Measurements from ENCODE around the gene AMER3.
"Not testable (repeated sequence)": the region's sequence is repeated elsewhere in the genome, so short reads cannot be mapped to it uniquely, and the experiment has no call there.

AMER3 gene

GRCh38 chr2:130755256-130756052 is at the start of gene AMER3:
Gene AMER3 (plus strand): TSS chr2:130755540. CDS start chr2:130762073, 6,533 bp downstream.
- DNase-seq, result no peak
- no peak for TF ChIP-seq POLR2A (IDR thresholded peaks at IDR 0.05; ENCODE audit: low read length)
- no peak for TF ChIP-seq GATA1 (IDR thresholded peaks at IDR 0.05; ENCODE audit: low read depth, low read length)

DNA sequence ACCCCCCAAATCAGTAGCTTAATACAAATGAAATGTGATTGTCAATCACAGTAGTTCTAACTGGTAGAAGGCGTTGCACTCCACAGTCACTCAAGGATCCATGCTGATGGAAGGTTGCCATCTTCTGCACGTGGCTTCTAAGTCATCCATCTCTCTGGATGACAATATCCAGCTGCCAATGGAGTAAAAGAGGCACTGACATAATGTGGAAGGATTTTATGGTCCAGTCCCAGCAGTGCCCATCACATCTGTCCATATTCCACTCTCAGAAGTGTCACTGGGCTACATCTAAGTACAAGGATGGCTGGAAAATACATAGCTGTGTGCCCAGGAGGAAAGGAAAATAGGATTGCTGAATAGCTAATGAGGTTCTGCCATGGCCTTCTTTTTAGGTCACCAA is 40.5 kb upstream of the AMER3 start:
- DNase-seq, result not testable (repeated sequence)

GRCh38 chr2:130720036-130720435 is 35.3 kb upstream of the AMER3 start:
- TF ChIP-seq GATA1 (IDR thresholded peaks at IDR 0.05; ENCODE audit: low read depth, low read length) (no peak), POLR2A (IDR thresholded peaks at IDR 0.05; ENCODE audit: low read length) (no peak)
- no peak for DNase-seq

GRCh38 chr2:130720528-130720927 is 34.8 kb upstream of the AMER3 start:
- no peak for DNase-seq
- TF ChIP-seq GATA1 (IDR thresholded peaks at IDR 0.05; ENCODE audit: low read depth, low read length) (no peak), POLR2A (IDR thresholded peaks at IDR 0.05; ENCODE audit: low read length) (no peak)

DNA sequence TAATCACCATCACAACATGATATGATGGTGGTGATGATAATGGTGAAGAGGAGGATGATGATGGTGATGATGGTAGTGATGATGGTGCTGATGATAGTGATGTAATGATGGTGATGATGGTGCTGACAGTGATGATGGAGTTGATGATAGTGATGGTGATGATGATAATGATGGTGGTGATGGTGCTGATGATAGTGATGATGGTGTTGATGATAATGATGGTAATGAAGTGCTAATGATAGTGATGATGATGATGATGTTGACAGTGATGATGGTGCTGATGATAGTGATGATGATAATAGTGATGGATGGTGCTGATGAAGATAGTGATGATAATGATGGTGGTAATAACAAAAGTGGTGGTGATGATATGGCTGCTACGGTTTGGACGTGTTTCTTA is 30.9 kb upstream of the AMER3 start:
- TF ChIP-seq POLR2A (IDR thresholded peaks at IDR 0.05; ENCODE audit: low read length), result no peak
- TF ChIP-seq GATA1 (IDR thresholded peaks at IDR 0.05; ENCODE audit: low read depth, low read length), result no peak
- no peak for DNase-seq

- TF ChIP-seq GATA1 (IDR thresholded peaks at IDR 0.05; ENCODE audit: low read depth, low read length) (no peak), POLR2A (IDR thresholded peaks at IDR 0.05; ENCODE audit: low read length) (no peak)
Measured at GRCh38 chr2:130726614-130727180, 28.6 kb upstream of the AMER3 start.

DNA sequence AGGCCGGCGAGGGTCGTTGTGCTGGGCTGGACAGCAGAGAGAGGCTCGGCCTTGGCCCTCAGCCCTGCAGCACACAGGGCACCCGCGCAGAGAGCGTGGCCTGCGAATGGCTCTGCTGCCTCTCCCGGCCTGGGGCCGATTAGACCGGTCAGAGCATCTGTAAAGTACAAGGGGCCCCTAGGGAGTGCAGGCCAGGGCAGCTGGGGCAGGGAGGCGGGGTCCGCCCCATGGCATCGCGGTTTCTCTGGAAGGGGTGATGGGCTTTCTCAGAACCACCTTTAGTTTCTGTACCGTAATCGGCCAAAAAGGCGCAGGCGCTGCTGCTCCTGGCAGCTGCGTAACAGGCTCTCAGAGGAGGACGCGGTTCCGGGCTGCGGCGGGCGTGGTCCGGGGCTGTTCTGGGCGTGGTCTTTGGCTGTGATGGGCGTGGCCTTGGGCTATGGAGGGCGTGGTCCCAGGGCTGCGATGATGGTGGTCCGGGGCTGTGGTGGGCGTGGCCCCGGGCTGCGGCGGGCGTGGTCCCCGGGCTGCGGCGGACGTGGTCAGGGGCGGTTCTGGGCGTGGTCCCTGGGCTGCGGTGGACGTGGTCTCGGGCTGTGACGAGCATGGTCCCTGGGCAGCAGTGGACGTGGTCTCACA is 27.9 kb upstream of the AMER3 start:
- peak; percentile 67 to 73 for DNase-seq
- no peak for TF ChIP-seq GATA1 (IDR thresholded peaks at IDR 0.05; ENCODE audit: low read depth, low read length)
- no peak for TF ChIP-seq POLR2A (IDR thresholded peaks at IDR 0.05; ENCODE audit: low read length)

More at GRCh38 chr2:130726614-130727180, 28.6 kb upstream of the AMER3 start:
- no peak for DNase-seq

DNA sequence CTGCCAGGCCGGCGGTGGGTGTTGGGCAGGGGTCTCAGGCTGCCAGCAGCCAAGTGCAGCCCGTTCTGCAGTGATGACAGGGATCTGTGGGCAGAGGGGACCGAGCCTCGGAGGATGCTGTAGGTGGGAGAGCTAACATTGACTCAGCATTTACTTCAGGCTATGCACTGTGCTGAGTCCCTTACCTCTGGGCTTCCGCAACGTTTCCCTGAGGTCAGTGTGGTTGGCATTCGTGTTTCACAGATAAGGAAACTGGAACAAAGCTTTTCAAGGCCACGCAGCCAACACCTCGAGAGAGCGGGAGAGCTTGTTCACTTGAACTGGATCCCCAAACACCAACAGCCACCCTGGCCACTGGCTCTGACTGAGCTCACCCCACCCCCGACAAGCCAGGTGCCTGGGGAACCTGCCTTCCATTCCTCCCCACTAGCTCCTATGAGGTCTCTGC is 27.3 kb upstream of the AMER3 start:
- TF ChIP-seq GATA1 (IDR thresholded peaks at IDR 0.05; ENCODE audit: low read depth, low read length), result no peak
- no peak for TF ChIP-seq POLR2A (IDR thresholded peaks at IDR 0.05; ENCODE audit: low read length)
- no peak for DNase-seq

- TF ChIP-seq POLR2A (IDR thresholded peaks at IDR 0.05; ENCODE audit: low read length), result no peak
- no peak for DNase-seq
Measured at GRCh38 chr2:130728549-130729316, 26.6 kb upstream of the AMER3 start, which contains the start of gene GPR148. Gene GPR148 (plus strand): TSS chr2:130729070. CDS start chr2:130729152, 82 bp downstream.

DNA sequence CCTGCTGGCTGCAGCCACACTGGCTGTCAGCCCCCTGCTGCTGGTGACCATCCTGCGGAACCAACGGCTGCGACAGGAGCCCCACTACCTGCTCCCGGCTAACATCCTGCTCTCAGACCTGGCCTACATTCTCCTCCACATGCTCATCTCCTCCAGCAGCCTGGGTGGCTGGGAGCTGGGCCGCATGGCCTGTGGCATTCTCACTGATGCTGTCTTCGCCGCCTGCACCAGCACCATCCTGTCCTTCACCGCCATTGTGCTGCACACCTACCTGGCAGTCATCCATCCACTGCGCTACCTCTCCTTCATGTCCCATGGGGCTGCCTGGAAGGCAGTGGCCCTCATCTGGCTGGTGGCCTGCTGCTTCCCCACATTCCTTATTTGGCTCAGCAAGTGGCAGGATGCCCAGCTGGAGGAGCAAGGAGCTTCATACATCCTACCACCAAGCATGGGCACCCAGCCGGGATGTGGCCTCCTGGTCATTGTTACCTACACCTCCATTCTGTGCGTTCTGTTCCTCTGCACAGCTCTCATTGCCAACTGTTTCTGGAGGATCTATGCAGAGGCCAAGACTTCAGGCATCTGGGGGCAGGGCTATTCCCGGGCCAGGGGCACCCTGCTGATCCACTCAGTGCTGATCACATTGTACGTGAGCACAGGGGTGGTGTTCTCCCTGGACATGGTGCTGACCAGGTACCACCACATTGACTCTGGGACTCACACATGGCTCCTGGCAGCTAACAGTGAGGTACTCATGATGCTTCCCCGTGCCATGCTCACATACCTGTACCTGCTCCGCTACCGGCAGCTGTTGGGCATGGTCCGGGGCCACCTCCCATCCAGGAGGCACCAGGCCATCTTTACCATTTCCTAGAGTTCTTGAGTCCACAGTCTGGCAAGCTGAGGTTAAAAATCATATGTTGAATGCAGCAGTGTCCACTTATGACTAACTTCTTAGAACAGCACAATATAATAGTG is 25.7 kb upstream of the AMER3 start:
- no peak for DNase-seq
- no peak for TF ChIP-seq GATA1 (IDR thresholded peaks at IDR 0.05; ENCODE audit: low read depth, low read length)
- TF ChIP-seq POLR2A (IDR thresholded peaks at IDR 0.05; ENCODE audit: low read length), result no peak

GRCh38 chr2:130732257-130732656 is 23.1 kb upstream of the AMER3 start:
- DNase-seq, result not testable (repeated sequence)

- TF ChIP-seq POLR2A (IDR thresholded peaks at IDR 0.05; ENCODE audit: low read length) (no peak), GATA1 (IDR thresholded peaks at IDR 0.05; ENCODE audit: low read depth, low read length) (no peak)
- no peak for DNase-seq
Measured at GRCh38 chr2:130735200-130735599, 20.1 kb upstream of the AMER3 start.

DNA sequence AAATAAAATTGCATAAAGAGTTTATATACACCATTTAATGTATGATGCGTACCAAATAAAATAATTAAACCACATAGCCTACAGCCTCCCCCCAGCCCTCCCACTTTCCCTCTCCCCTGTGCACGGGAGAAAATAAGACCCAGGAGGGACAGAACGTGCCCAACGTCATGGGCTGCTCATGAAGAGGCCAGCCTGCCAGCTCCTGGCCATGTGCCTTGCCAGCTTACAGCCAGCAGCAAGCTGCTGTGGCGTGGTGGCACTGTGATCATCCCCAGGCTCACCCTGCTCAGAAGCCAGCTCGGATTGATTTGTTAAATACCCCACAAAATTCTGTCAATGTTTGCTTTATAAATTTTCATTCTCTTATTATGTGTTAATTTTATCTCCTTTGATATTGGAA is 18.9 kb upstream of the AMER3 start:
- no peak for TF ChIP-seq GATA1 (IDR thresholded peaks at IDR 0.05; ENCODE audit: low read depth, low read length)
- no peak for TF ChIP-seq POLR2A (IDR thresholded peaks at IDR 0.05; ENCODE audit: low read length)
- DNase-seq, result no peak
